OCI-LY7 (cell line): ENCODE data around the gene PSMB4. TPM values are rescaled to one million over a fixed set of nuclear protein-coding genes. Genes with fewer than 3 reads are reported as not detected.
"Not testable (repeated sequence)": the region's sequence is repeated elsewhere in the genome, so short reads cannot be mapped to it uniquely, and the experiment has no call there.

Experiments
- Bru-seq: library from RNA; stranded (reverse); fragments of 400-500 nt; gene quantifications from one replicate; lab custom pipeline; 2021; lab: Mats Ljungman, UMichigan
- BruChase-seq, 2 experiments: library from RNA; stranded (reverse); fragments of 400-500 nt; gene quantifications; one replicate each; lab custom pipeline; 2021; lab: Mats Ljungman, UMichigan
- BruUV-seq: library from RNA; stranded (reverse); fragments of 400-500 nt; replicated peaks from 2 replicates; lab custom pipeline; 2021; lab: Mats Ljungman, UMichigan
- CTCF ChIA-PET: fragments of 300-600 bp; sonication (Branson Sonifier 250); formaldehyde crosslinking; loops from one replicate; lab custom pipeline; 2022; ENCODE audit warnings: antibody characterized with exemption; ENCODE audit not compliant: unreplicated experiment; lab: Charles Lee
- POLR2A ChIA-PET: fragments of 300-600 bp; sonication (Branson Sonifier 250); formaldehyde crosslinking; loops from one replicate; lab custom pipeline; 2022; ENCODE audit warnings: antibody characterized with exemption; lab: Charles Lee
- DNase-seq: peaks from one replicate; pipeline ENCODE4 v3.0.0-alpha.2; 2015; ENCODE audit warnings: low spot score
- H2AFZ ChIP-seq: fragments of 200-600 bp; sonication (generic), shearing (Covaris generic); 2 replicates; pipeline ENCODE4 v1.6.1; 2014; ENCODE audit warnings: mild to moderate bottlenecking, antibody characterized with exemption, low read length, moderate library complexity
- H3K27ac ChIP-seq: fragments of 200-600 bp; sonication (generic); 2 replicates; pipeline ENCODE4 v1.5.1; 2014; ENCODE audit warnings: mixed run types, low read depth, mild to moderate bottlenecking, moderate library complexity, low read length, inconsistent platforms; ENCODE audit not compliant: poor library complexity, severe bottlenecking
- H3K36me3 ChIP-seq: fragments of 200-600 bp; sonication (generic); 2 replicates; pipeline ENCODE4 v1.6.1; 2014; ENCODE audit warnings: mild to moderate bottlenecking, antibody characterized with exemption, low read length, moderate library complexity, mixed read lengths; ENCODE audit not compliant: insufficient read depth
- H3K4me1 ChIP-seq: fragments of 200-600 bp; sonication (generic); 2 replicates; pipeline ENCODE4 v1.5.1; 2014; ENCODE audit warnings: mild to moderate bottlenecking, low read length; ENCODE audit not compliant: insufficient read depth, poor library complexity, severe bottlenecking
- H3K4me2 ChIP-seq: fragments of 200-600 bp; sonication (generic); 2 replicates; pipeline ENCODE4 v1.6.1; 2014; ENCODE audit warnings: mild to moderate bottlenecking, low read length
- H3K4me3 ChIP-seq: fragments of 200-600 bp; sonication (generic); 2 replicates; pipeline ENCODE4 v1.5.1; 2014; ENCODE audit warnings: mild to moderate bottlenecking, low read depth, low read length; ENCODE audit not compliant: poor library complexity, severe bottlenecking
- H3K79me2 ChIP-seq: fragments of 200-600 bp; sonication (generic); 2 replicates; pipeline ENCODE4 v1.6.1; 2016; ENCODE audit warnings: low read depth, mild to moderate bottlenecking, low read length, moderate library complexity, mixed read lengths; ENCODE audit not compliant: insufficient read depth
- H3K9me2 ChIP-seq: fragments of 200-600 bp; sonication (generic); 2 replicates; pipeline ENCODE4 v1.6.1; 2016; ENCODE audit warnings: mild to moderate bottlenecking, low read length, mixed read lengths; ENCODE audit not compliant: insufficient read depth
- H3K9me3 ChIP-seq: fragments of 200-600 bp; sonication (generic); 2 replicates; pipeline ENCODE4 v1.6.1; 2014; ENCODE audit warnings: mild to moderate bottlenecking, mixed run types, low read length, mixed read lengths
- H4K20me1 ChIP-seq: fragments of 200-600 bp; sonication (generic); 2 replicates; pipeline ENCODE4 v1.6.1; 2014; ENCODE audit warnings: mild to moderate bottlenecking, antibody characterized with exemption, low read length, moderate library complexity, mixed read lengths; ENCODE audit not compliant: insufficient read depth
- EZH2phosphoT487 ChIP-seq: fragments of 200-600 bp; sonication (generic); IDR thresholded peaks from 2 replicates; pipeline ENCODE4 v1.6.1; 2018; ENCODE audit warnings: low read depth, borderline replicate concordance, mild to moderate bottlenecking, mixed run types, antibody characterized with exemption, low read length, moderate library complexity, mixed read lengths
- intact Hi-C: fragments of 100-400 bp; cut with micrococcal nuclease; formaldehyde crosslinking; loops from one replicate; pipeline ENCODE4 v1.10.0; 2022; ENCODE audit not compliant: unreplicated experiment
- long read RNA-seq: library from polyadenylated mRNA; stranded (forward); transcript quantifications from one replicate; pipeline ENCODE4 v2.0.0, GENCODE V29; 2022
- total RNA-seq, 2 experiments: library from RNA; depleted of rRNA in 1 of 2; stranded (reverse); fragments of >200 nt in 1 of 2; shearing (Covaris generic) in 1 of 2; gene quantifications; 2 replicates each; pipeline ENCODE4 v1.2.3, GENCODE V29; 2014 to 2022
- TF ChIP-seq, protein P1 (sequence below): fragments of 200-600 bp; sonication (generic); conservative IDR thresholded peaks from 2 replicates; pipeline ENCODE4 v1.5.1; 2014; ENCODE audit warnings: mild to moderate bottlenecking, antibody characterized with exemption, low read length, moderate library complexity, mixed read lengths

PSMB4 gene
- total RNA-seq (2014; rRNA removed; shearing (Covaris generic)) (230 and 301 TPM in 2 replicates), total RNA-seq (2022) (240 and 242 TPM in 2 replicates), Bru-seq, nascent RNA (percentile 95 among the genes with signal in this experiment), BruChase-seq, experiment 1, labeled RNA remaining after a 6-hour chase (percentile 99 among the genes with signal in this experiment), BruChase-seq, experiment 2, labeled RNA remaining after a 2-hour chase (percentile 96 among the genes with signal in this experiment)
- long read RNA-seq, transcript PSMB4-201 (7 exons, 964 nt): major isoform, 35 of 42 reads
- long read RNA-seq, partial matches to known transcripts: 3 of 42 reads
- long read RNA-seq, other reads (novel, unspliced or antisense): 3 of 42 reads

DNA sequence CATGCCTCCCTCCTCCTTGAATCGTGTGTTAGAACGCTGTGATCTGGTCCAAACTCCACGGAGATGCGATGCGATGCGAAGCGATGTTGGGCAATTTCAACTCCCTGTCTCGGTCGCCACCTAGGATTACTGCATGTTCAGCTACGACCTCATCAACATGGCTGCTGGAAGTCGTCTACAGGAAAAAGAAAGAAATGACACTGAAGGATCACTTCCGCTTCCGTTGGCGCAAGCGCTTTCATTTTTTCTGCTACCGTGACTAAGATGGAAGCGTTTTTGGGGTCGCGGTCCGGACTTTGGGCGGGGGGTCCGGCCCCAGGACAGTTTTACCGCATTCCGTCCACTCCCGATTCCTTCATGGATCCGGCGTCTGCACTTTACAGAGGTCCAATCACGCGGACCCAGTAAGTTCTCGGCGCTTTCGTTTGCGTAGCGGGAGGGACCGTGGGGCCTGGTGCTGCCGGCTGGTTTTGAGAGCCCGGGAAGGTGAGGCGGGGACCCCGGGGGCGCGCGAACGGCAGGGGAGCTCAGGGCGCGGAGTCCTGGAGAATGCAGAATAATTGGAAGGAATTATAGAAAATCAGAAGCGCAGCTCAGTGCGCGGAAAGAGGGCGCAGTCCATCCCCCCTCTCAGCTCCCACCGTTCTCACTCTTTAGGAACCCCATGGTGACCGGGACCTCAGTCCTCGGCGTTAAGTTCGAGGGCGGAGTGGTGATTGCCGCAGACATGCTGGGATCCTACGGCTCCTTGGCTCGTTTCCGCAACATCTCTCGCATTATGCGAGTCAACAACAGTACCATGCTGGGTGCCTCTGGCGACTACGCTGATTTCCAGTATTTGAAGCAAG is at the start of gene PSMB4:
PSMB4 (plus strand) TSS at position 250 of the 848 bp plus-strand sequence; CDS start at position 265, 15 bp downstream.
- peak within 1 kb of the TSS; percentile 42 for H3K27ac ChIP-seq
- peaks cover 2% of the 10 kb centered on the region; the same call in 1 of the 2 replicates for H3K9me3 ChIP-seq
- BruUV-seq: TSS peak; percentile 93
- DNase-seq: peak; percentile 94
- H3K79me2 ChIP-seq: peaks cover 20% of the 10 kb centered on the region
- H3K4me3 ChIP-seq: peak within 1 kb of the TSS; percentile 92
- H3K36me3 ChIP-seq: peaks cover 44% of the 10 kb centered on the region
- 0 out of 2 replicates have a peak, but pooled peaks cover 4% of the 10 kb centered on the region for H4K20me1 ChIP-seq
- peak within 1 kb of the TSS; percentile 69; the same call in 1 of the 2 replicates for H2AFZ ChIP-seq
- peak within 1 kb of the TSS; percentile 77 for H3K4me2 ChIP-seq
- intact Hi-C loops: loop anchor here (1.0 to 2.0 kb wide), 3 partner anchors 53 to 118 kb away; partner anchors contain the start of gene RFX5
- ChIA-PET POLR2A (interaction anchor here (0.5 to 0.7 kb wide), 3 partner anchors 148 to 385 kb away, joined by 3 to 6 read pairs (median 4); no protein-coding TSS in a partner anchor), CTCF (interaction anchor here (1.2 kb wide), 1 partner anchor 11 kb away, joined by 5 read pairs; no protein-coding TSS in a partner anchor)
- TF ChIP-seq, protein P1, sequence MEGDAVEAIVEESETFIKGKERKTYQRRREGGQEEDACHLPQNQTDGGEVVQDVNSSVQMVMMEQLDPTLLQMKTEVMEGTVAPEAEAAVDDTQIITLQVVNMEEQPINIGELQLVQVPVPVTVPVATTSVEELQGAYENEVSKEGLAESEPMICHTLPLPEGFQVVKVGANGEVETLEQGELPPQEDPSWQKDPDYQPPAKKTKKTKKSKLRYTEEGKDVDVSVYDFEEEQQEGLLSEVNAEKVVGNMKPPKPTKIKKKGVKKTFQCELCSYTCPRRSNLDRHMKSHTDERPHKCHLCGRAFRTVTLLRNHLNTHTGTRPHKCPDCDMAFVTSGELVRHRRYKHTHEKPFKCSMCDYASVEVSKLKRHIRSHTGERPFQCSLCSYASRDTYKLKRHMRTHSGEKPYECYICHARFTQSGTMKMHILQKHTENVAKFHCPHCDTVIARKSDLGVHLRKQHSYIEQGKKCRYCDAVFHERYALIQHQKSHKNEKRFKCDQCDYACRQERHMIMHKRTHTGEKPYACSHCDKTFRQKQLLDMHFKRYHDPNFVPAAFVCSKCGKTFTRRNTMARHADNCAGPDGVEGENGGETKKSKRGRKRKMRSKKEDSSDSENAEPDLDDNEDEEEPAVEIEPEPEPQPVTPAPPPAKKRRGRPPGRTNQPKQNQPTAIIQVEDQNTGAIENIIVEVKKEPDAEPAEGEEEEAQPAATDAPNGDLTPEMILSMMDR: peak; percentile 65
- no peak for TF ChIP-seq EZH2phosphoT487
- peaks cover 10% of the 10 kb centered on the region for H3K4me1 ChIP-seq
- no peaks in the 10 kb centered on the region for H3K9me2 ChIP-seq

DNA sequence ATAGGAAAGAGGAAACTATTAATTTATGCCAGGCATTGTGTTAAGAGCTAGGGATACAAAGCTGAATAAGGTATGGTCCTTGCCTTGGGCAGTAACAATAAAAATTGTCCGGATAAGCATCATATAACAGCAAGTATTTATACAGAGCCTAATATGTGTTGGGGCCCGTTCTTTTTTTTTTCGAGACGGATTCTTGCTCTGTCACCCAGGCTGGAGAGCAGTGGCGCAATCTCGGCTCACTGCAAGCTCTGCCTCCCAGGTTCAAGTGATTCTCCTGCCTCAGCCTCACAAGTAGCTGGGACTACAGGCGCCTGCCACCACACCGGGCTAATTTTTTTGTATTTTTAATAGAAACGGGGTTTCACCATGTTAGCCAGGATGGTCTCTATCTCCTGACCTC is 49.0 kb upstream of the PSMB4 start:
- H4K20me1 ChIP-seq, BruUV-seq, intact Hi-C loops, H3K4me3 ChIP-seq, H3K9me2 ChIP-seq, H2AFZ ChIP-seq, DNase-seq, H3K27ac ChIP-seq, H3K4me2 ChIP-seq: not testable (repeated sequence)
- ChIA-PET POLR2A (interaction anchor here (0.6 to 1.5 kb wide), 3 partner anchors 9 to 281 kb away, joined by 3 read pairs; no protein-coding TSS in a partner anchor), CTCF (interaction anchor here (1.3 kb wide), 1 partner anchor 11 kb away, joined by 3 read pairs; no protein-coding TSS in a partner anchor)
- H3K4me1 ChIP-seq: peaks cover 18% of the 10 kb centered on the region
- H3K9me3 ChIP-seq: peaks cover 17% of the 10 kb centered on the region
- H3K79me2 ChIP-seq: peaks cover 13% of the 10 kb centered on the region; the same call in 1 of the 2 replicates
- H3K36me3 ChIP-seq: peaks cover 11% of the 10 kb centered on the region
